Activated CD4-positive, alpha-beta T cell treated with anti-CD3 and anti-CD28 coated beads for 36 hours (primary cell): ENCODE results near the gene SPART. TPM values are rescaled to one million over a fixed set of nuclear protein-coding genes. Genes with fewer than 3 reads are reported as not detected.
A peak's percentile ranks its signal among the peaks of the same experiment; 100 is the strongest.

ENCODE experiments used
- ATAC-seq: fragments of 200-7000 bp; cut with Tn5 transposase; one replicate; pipeline ENCODE4 v1.10.0; 2021; ENCODE audit warnings: mild to moderate bottlenecking, moderate library complexity
- CTCF ChIA-PET: fragments of 350-600 bp; sonication (Branson Sonifier 250); formaldehyde crosslinking; loops from one replicate; lab custom pipeline; 2021; ENCODE audit warnings: antibody characterized with exemption; lab: Charles Lee
- POLR2A ChIA-PET: fragments of 350-600 bp; sonication (Branson Sonifier 250); formaldehyde crosslinking; loops from one replicate; lab custom pipeline; 2021; ENCODE audit warnings: antibody characterized with exemption, inconsistent platforms; lab: Charles Lee
- DNase-seq: peaks from one replicate; pipeline ENCODE4 v3.0.0-alpha.2; 2020
- H3K27ac Mint-ChIP-seq: one replicate; pipeline ENCODE4 v1.8.0; 2021; ENCODE audit warnings: mixed read lengths
- H3K27me3 Mint-ChIP-seq: one replicate; pipeline ENCODE4 v1.8.0; 2021; ENCODE audit warnings: mixed read lengths
- H3K36me3 Mint-ChIP-seq: one replicate; pipeline ENCODE4 v1.8.0; 2021; ENCODE audit warnings: low read depth, mixed read lengths
- H3K4me1 Mint-ChIP-seq: one replicate; pipeline ENCODE4 v1.8.0; 2021; ENCODE audit warnings: mixed read lengths
- H3K4me3 Mint-ChIP-seq: one replicate; pipeline ENCODE4 v1.8.0; 2021; ENCODE audit warnings: mild to moderate bottlenecking, moderate library complexity, mixed read lengths
- H3K9me3 Mint-ChIP-seq: one replicate; pipeline ENCODE4 v1.8.0; 2021; ENCODE audit warnings: low read depth, mixed read lengths
- intact Hi-C, 2 experiments: fragments of 100-400 bp; cut with DNase I in 1 of 2; cut with micrococcal nuclease in 1 of 2; formaldehyde crosslinking; loops; one replicate each; pipeline versions ENCODE4 v1.14.2 to v1.15.1; 2022 to 2024; cut with DNase I, micrococcal nuclease
- total RNA-seq, 2 experiments: library from RNA; stranded (reverse); gene quantifications; one replicate each; pipeline ENCODE4 v1.2.3, GENCODE V29; 2021

The SPART gene
- total RNA-seq, 2 experiments from 2014 or later, result 30.2 to 40.4 TPM

DNA sequence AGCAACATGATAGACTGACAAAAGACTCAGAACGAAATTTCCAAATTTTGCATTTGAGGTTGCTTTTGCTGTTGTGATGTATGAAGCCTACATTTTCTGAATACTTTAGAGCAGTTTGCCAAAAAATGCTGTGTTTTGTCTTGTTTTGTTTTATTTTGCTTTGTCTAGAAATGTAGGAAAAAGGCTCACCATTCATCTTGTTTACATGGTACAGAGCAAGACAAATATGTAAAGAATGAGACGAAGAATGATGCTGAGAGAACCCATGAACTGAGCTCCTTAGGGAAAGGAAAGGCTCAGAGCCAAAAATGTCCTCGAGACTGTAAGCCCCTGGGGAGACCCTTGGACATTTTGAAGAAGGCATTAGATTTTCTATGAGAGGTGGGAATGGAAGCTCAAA, 6.8 kb upstream of the SPART start:
- Mint-ChIP-seq H3K36me3 (no peaks in the 10 kb centered on the region), H3K9me3 (no peaks in the 10 kb centered on the region), H3K27ac (no peak overlapping the region), H3K27me3 (peaks cover 3% of the 10 kb centered on the region), H3K4me1 (no peaks in the 10 kb centered on the region), H3K4me3 (no peak overlapping the region)
- ATAC-seq (no peak), DNase-seq (no peak)
- ChIA-PET POLR2A (no interaction called here), CTCF (no interaction called here)
- intact Hi-C loops, result no loop called here

DNA sequence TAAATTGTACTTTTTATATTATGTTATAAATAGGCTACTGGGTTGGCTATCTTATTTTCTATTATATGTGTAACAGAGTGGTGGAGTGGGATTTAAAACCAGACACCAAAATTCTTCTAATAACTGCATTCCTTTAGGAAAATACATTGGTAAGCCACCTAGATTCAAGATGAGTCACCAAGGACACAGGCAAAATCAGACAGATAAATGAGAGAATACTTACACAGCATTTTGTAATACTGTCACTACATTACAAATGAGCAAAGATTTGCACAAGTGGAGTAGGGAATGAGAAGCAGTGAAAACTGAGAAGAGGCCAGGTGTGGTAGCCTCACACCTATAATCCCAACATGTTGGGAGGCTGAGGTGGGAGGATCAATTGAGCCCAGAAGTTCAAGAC, 6.2 kb upstream of the SPART start:
- no peaks in the 10 kb centered on the region for H3K36me3 Mint-ChIP-seq
- ChIA-PET POLR2A (no interaction called here), CTCF (no interaction called here)
- no peak overlapping the region for H3K27ac Mint-ChIP-seq
- DNase-seq (no peak), ATAC-seq (no peak)
- no peaks in the 10 kb centered on the region for H3K9me3 Mint-ChIP-seq
- H3K27me3 Mint-ChIP-seq, result peaks cover 2% of the 10 kb centered on the region
- H3K4me3 Mint-ChIP-seq, result no peak overlapping the region
- no peaks in the 10 kb centered on the region for H3K4me1 Mint-ChIP-seq
- intact Hi-C loops, result no loop called here

DNA sequence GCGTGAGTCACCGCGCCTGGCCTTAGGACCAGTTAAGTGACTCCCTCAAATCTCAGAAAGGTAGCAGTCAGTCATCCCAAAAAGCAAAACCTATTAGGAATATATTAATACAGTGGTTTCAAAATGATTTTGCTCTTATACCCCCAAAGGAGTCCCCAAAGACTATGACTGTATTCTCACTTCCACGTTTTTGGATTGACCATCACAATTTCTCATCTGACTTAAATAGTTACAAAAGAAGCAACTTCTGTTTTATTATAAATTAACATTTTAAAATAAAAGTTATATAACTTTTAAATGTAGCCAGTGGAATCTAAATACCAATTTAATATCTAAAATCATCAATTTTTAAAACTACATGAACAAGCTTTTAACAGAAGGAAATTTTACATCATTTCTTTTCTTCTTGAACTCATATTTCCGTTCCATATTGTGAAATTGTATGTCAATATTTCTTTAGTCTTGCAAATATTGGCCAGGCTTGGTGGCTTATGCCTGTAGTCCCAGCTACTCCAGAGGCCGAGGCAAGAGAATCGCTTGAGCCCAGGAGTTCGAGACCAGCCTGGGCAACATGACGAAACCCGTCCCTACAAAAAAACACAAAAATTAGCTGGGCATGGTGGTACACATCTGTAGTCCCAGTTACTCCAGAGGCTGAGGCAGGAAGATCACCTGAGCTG, 1.5 kb upstream of the SPART start:
- no peak for ATAC-seq
- no peak overlapping the region for H3K27ac Mint-ChIP-seq
- intact Hi-C loops, result loop anchor here (5.0 kb wide), 3 partner anchors 50 to 2000 kb away; partner anchors contain the start of genes CCDC169 (in 1 of the 2) and UFM1 (in 1 of the 2)
- DNase-seq, result no peak
- H3K36me3 Mint-ChIP-seq, result peaks cover 1% of the 10 kb centered on the region
- no peak overlapping the region for H3K4me3 Mint-ChIP-seq
- H3K27me3 Mint-ChIP-seq, result peaks cover 2% of the 10 kb centered on the region
- H3K9me3 Mint-ChIP-seq, result no peaks in the 10 kb centered on the region
- ChIA-PET CTCF (interaction anchor here (0.8 to 2.0 kb wide), 7 partner anchors 16 to 388 kb away, joined by 3 to 6 read pairs (median 3); no protein-coding TSS in a partner anchor), POLR2A (no interaction called here)
- peaks cover 22% of the 10 kb centered on the region for H3K4me1 Mint-ChIP-seq

DNA sequence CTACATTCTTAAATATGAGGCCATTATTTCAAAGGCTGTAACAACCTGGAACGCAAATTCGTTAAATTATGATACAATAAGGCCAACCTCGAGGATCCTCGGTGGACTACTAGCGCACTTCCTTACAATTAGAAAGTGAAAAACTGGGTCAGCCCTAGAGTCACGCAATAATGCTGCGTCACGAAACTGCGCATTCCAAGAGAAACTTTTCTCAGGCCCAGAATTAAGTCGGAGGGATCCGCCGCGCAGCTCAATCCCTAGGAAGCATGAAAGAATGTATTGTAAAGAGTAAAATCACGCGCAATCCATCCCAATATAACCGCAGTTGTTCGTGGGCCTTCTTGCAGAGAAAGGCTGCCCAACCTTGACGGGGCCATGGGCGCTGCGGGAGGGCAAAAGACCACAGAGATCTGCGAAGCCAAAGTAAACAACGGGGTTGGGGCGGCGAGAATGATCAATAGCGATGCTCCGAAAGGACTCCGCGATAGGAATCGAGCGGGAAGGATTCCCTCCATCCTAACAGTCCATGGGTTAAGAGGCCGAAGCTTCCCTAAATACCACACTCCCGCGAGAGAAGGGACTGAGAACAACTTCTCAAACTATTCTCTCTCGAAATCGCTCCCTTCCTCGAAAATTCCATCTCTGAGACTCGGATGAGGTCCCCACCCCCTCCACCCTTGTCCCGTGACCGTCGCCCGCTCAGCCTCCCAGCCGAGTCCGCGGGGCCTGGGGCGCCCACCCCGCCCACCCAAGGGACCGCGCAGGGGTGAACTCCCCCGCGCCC, 564 bp downstream of the SPART start:
- H3K27ac Mint-ChIP-seq, result peak overlapping the region; percentile 85
- peaks cover 32% of the 10 kb centered on the region for H3K4me1 Mint-ChIP-seq
- H3K36me3 Mint-ChIP-seq, result peaks cover 1% of the 10 kb centered on the region
- intact Hi-C loops, result loop anchor here (1.0 to 5.0 kb wide), 10 partner anchors 48 to 2002 kb away; partner anchors contain the start of genes CCDC169 (in 2 of the 2), ALG5 (in 1 of the 2), EXOSC8 (in 1 of the 2) and RFXAP (in 1 of the 2)
- peak; percentile 58 for DNase-seq
- CTCF ChIA-PET, result interaction anchor here (1.2 kb wide), 1 partner anchor 28 kb away, joined by 3 read pairs; no protein-coding TSS in a partner anchor
- H3K27me3 Mint-ChIP-seq, result peaks cover 2% of the 10 kb centered on the region
- no peaks in the 10 kb centered on the region for H3K9me3 Mint-ChIP-seq
- H3K4me3 Mint-ChIP-seq, result peak overlapping the region; percentile 85
- ATAC-seq, result peak; percentile 17
- POLR2A ChIA-PET, result no interaction called here

DNA sequence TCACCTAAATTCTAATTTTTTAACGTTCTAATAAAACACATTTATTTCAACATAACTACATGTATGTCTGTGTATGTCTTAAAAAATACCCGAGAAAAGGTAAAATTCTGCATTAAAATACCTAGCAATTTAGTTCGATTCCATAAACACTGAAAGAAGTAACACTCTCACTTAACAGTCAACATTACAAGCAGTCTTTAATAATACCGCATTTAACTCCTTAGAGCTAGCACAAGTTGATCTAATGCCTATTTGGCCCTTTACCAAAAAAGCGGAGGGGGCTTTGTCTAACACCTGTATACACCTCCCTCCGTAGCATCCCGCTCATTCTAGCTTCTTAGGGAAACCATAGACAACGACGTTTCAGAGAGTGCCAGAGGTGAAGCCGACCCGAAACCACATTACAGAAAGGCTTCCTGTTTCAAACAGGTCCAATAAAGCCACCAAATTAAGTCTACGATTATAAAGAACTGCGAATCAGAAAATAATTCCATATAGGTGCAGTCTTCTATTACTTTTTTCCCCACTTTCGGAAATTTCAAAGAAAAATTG, 1.2 kb downstream of the SPART start:
- Mint-ChIP-seq H3K27ac (peak overlapping the region; percentile 85), H3K9me3 (no peaks in the 10 kb centered on the region), H3K36me3 (peaks cover 1% of the 10 kb centered on the region), H3K4me3 (peak overlapping the region; percentile 85), H3K4me1 (peaks cover 34% of the 10 kb centered on the region), H3K27me3 (peaks cover 2% of the 10 kb centered on the region)
- intact Hi-C loops, result loop anchor here (2.0 to 5.0 kb wide), 4 partner anchors 48 to 2002 kb away; partner anchors contain the start of genes CCDC169 (in 1 of the 2), SUPT20H (in 1 of the 2) and UFM1 (in 1 of the 2)
- peak; percentile 20 for DNase-seq
- ATAC-seq, result no peak
- CTCF ChIA-PET, result no interaction called here
- POLR2A ChIA-PET, result no interaction called here

DNA sequence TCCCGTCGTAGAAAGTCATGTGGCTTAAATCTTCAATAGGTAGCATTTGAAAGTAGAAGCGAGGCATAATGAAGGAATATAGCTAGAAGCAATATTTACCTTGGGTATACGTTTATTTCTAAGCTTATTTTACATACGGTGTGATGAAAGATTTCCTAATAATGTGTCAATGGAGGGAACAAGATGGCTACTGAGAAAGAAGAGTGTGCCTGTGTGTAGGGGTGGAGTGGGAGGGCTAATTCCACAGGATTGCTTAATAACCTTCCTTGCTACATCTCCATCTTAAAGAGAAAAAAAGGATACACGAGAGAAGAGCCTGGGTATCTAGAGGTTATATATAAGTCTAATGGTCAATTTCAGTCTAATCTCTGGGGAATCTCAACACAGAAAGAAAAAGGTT, 2.0 kb downstream of the SPART start:
- ATAC-seq, result no peak
- Mint-ChIP-seq H3K27me3 (peaks cover 2% of the 10 kb centered on the region), H3K4me3 (peak overlapping the region; percentile 36), H3K9me3 (no peaks in the 10 kb centered on the region), H3K36me3 (peaks cover 1% of the 10 kb centered on the region), H3K27ac (peak overlapping the region; percentile 19), H3K4me1 (peaks cover 36% of the 10 kb centered on the region)
- intact Hi-C loops, result loop anchor here in 1 of 2 experiments (2.0 kb wide), 1 partner anchor 715 kb away; the partner anchor contains the start of gene SUPT20H
- CTCF ChIA-PET, result interaction anchor here (0.6 to 1.0 kb wide), 2 partner anchors 393 to 518 kb away, joined by 3 read pairs; no protein-coding TSS in a partner anchor
- POLR2A ChIA-PET, result no interaction called here
- no peak for DNase-seq

DNA sequence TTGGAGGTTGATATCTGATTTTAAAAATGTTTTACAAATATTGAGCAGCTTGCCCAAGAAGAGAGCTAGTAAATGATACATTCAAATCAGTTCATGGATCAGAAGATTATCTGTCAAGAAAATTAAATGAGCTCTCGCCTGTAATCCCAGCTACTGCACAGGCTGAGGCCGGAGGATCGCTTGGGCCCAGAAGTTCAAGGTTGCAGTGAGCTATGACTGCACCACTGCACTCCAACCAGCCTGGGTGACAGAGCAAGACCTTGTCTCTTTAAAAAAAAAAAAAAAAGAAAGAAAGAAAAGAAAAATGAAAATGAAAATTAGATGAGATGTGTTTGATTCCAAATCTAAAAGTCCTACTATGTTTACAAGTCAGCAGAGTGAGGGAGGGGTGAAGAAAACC, 2.4 kb downstream of the SPART start:
- Mint-ChIP-seq H3K9me3 (no peaks in the 10 kb centered on the region), H3K4me1 (peaks cover 40% of the 10 kb centered on the region), H3K27ac (peak overlapping the region; percentile 19), H3K36me3 (peaks cover 1% of the 10 kb centered on the region), H3K27me3 (peaks cover 2% of the 10 kb centered on the region), H3K4me3 (peak overlapping the region; percentile 36)
- ATAC-seq, result no peak
- ChIA-PET CTCF (interaction anchor here (0.6 to 1.5 kb wide), 3 partner anchors 12 to 518 kb away, joined by 3 to 5 read pairs (median 3); no protein-coding TSS in a partner anchor), POLR2A (no interaction called here)
- intact Hi-C loops, result loop anchor here in 1 of 2 experiments (2.0 kb wide), 1 partner anchor 715 kb away; the partner anchor contains the start of gene SUPT20H
- peak; percentile 16 for DNase-seq

DNA sequence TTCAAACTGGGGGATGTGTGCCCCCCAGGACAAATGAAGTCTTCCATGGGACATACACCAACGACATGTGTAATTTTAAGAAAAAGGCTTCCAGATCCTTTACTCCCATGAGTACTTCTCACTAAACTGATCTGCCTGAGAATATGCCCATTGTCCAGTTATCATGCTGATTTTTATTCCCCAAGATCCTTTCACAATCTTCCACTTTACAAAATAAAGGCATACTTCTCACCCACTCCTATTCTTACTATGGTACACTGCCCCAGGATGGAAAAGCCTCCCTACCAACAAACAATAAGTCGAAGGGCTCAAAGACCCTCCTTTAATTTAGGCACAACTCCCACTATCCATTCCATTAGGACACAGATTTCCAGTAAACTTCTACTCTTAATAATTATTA, 3.5 kb downstream of the SPART start:
- intact Hi-C loops, result no loop called here
- H3K36me3 Mint-ChIP-seq, result peaks cover 1% of the 10 kb centered on the region
- H3K4me3 Mint-ChIP-seq, result no peak overlapping the region
- ATAC-seq (no peak), DNase-seq (no peak)
- no peak overlapping the region for H3K27ac Mint-ChIP-seq
- H3K27me3 Mint-ChIP-seq, result peaks cover 2% of the 10 kb centered on the region
- ChIA-PET POLR2A (no interaction called here), CTCF (interaction anchor here (1.5 kb wide), 1 partner anchor 11 kb away, joined by 5 read pairs; no protein-coding TSS in a partner anchor)
- H3K4me1 Mint-ChIP-seq, result peaks cover 47% of the 10 kb centered on the region
- H3K9me3 Mint-ChIP-seq, result no peaks in the 10 kb centered on the region

DNA sequence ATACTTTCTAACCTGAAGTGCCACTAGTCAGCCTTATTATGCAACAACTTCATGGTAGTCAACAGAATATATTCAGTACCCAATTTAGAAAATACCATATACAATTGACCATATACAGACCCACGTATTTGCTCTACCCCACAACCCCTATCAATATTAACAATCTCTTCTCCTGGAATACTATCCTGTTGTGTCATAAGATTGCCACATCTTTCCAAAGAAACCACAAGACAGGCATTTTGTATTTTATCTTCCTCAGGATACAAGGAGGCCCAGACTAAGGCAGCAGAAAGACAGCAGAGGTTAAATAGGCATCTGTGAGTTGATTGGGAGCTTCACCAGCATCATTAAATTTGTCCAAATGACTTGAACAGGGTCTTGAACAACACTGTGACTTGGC, 4.5 kb downstream of the SPART start:
- ChIA-PET POLR2A (no interaction called here), CTCF (no interaction called here)
- Mint-ChIP-seq H3K4me1 (peaks cover 52% of the 10 kb centered on the region), H3K27me3 (peaks cover 2% of the 10 kb centered on the region), H3K27ac (no peak overlapping the region), H3K36me3 (peaks cover 3% of the 10 kb centered on the region), H3K9me3 (no peaks in the 10 kb centered on the region), H3K4me3 (no peak overlapping the region)
- DNase-seq (no peak), ATAC-seq (no peak)
- intact Hi-C loops, result no loop called here

DNA sequence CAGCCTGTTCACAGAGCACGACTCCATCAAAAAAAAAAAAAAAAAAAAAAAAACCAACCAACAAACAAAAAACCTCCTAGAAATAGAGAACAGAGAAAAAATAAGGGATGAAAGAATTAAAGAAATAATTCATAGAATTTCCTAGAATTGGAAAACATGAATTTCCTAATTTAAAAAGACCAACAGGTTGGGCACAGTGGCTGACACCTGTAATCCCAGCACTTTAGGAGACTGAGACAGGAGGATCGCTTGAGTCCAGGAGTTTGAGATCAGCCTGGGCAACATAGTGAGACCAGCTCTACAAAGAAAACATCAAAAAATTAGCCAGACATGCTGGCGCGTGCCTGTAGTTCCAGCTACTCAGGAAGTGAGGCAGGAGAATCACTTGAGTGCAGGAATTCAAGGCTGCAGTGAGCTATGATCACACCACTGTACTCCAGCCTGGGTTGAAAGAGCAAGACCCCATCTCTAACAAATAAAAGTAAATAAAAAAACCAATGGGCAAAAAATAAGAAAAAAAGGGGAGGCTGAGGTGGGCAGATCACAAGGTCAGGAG, 6.5 kb downstream of the SPART start:
- Mint-ChIP-seq H3K4me1 (peaks cover 63% of the 10 kb centered on the region), H3K27ac (no peak overlapping the region), H3K36me3 (peaks cover 10% of the 10 kb centered on the region), H3K27me3 (peaks cover 2% of the 10 kb centered on the region), H3K4me3 (no peak overlapping the region), H3K9me3 (no peaks in the 10 kb centered on the region)
- POLR2A ChIA-PET, result no interaction called here
- DNase-seq (no peak), ATAC-seq (no peak)
- CTCF ChIA-PET, result interaction anchor here (1.0 to 1.7 kb wide), 2 partner anchors 10 to 79 kb away, joined by 3 to 7 read pairs; no protein-coding TSS in a partner anchor
- intact Hi-C loops, result no loop called here
